A673 (cell line): ENCODE results near the gene KIF3A.

Experiments used
- CTCF ChIP-seq: fragments of 300-800, 200-600 bp; sonication (generic); conservative IDR thresholded peaks from 2 replicates; pipeline ENCODE4 v1.5.1; 2017; ENCODE audit warnings: low read depth, mild to moderate bottlenecking, antibody characterized with exemption, low read length, moderate library complexity, mixed read lengths
- EZH2 ChIP-seq: fragments of 200-600 bp; sonication (generic); IDR thresholded peaks from 2 replicates; pipeline ENCODE4 v1.6.1; 2017; ENCODE audit warnings: borderline replicate concordance, low read depth, mild to moderate bottlenecking, mixed read lengths, antibody characterized with exemption, low read length; ENCODE audit not compliant: poor library complexity, severe bottlenecking

GRCh38 chr5:132673939-132674630 is 63.3 kb downstream of the KIF3A start, which contains the start of gene IL4:
- TF ChIP-seq CTCF (no peak), EZH2 (no peak)
